ENCODE results near the gene HDAC10.

HDAC10 gene

DNA sequence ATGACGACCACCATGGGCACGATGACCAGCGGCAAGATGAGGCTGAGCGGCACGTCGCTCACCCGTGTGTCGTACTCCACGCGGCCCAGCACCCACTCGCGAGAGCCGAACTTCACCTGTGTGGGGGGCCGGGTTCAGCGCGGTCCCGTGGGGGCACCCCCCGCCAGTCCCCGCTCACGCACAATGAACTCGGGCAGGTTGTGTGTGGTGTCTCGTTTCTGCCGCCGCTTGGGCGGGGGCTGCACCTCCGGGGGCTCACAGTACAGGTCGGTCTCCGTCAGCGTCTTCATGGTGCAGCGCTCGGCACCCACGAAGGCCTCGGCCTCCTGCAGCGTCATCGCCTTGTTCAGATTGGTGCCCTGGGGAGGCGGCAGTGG lies 30.3 kb upstream of the HDAC10 start:
- no peak overlapping the region for H3K4me3 ChIP-seq (ENCODE audit: low read depth, low read length)
- TF ChIP-seq, protein P1, sequence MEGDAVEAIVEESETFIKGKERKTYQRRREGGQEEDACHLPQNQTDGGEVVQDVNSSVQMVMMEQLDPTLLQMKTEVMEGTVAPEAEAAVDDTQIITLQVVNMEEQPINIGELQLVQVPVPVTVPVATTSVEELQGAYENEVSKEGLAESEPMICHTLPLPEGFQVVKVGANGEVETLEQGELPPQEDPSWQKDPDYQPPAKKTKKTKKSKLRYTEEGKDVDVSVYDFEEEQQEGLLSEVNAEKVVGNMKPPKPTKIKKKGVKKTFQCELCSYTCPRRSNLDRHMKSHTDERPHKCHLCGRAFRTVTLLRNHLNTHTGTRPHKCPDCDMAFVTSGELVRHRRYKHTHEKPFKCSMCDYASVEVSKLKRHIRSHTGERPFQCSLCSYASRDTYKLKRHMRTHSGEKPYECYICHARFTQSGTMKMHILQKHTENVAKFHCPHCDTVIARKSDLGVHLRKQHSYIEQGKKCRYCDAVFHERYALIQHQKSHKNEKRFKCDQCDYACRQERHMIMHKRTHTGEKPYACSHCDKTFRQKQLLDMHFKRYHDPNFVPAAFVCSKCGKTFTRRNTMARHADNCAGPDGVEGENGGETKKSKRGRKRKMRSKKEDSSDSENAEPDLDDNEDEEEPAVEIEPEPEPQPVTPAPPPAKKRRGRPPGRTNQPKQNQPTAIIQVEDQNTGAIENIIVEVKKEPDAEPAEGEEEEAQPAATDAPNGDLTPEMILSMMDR (IDR thresholded peaks at IDR 0.05; ENCODE audit: low read depth, low read length), result no peak
- TF ChIP-seq MYC (IDR thresholded peaks at IDR 0.05; ENCODE audit: low read depth, low read length), result no peak
- TF ChIP-seq, protein P2, sequence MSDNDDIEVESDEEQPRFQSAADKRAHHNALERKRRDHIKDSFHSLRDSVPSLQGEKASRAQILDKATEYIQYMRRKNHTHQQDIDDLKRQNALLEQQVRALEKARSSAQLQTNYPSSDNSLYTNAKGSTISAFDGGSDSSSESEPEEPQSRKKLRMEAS (IDR thresholded peaks at IDR 0.05; ENCODE audit: low read depth, low read length), result no peak
- no peak for TF ChIP-seq POLR2A (IDR thresholded peaks at IDR 0.05; ENCODE audit: extremely low read depth, insufficient read length)
- no peak for DNase-seq (ENCODE audit: low read depth)

DNA sequence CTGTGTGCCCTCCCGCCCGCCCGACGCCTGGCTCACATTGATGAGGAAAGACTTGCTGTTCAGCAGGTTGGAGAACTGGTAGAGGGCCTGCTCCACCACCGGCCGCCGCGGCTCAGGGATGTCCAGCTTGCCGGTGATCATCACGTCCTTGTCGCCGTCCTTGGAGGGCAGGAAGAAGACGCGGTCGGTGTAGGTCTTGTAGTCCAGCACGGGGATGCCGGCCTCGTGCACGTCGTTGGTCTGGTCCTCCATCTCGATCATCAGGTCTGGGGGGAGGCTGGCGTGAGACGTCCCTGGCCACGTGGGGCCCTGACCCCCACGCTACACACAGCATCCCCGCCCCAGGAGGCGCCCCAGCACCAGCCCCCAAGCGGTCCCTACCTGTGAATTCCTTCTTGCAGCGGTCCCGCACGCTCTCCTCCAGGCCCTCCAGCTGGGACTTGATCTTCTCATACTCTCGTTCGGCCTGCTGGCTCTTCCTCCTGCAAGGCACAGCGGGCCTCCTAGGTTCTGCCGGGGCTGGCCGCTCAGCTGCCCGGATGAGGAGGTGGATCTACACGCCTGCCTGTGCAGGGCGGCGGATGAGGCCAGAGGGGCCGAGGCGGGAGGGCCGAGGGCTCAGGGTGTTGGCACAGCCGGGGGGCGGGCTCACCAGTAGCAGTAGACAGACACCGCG lies 29.8 kb upstream of the HDAC10 start:
- DNase-seq (ENCODE audit: low read depth), result no peak
- no peak overlapping the region for H3K4me3 ChIP-seq (ENCODE audit: low read depth, low read length)
- TF ChIP-seq, protein P2 (IDR thresholded peaks at IDR 0.05; ENCODE audit: low read depth, low read length), result no peak
- no peak for TF ChIP-seq POLR2A (IDR thresholded peaks at IDR 0.05; ENCODE audit: extremely low read depth, insufficient read length)
- TF ChIP-seq MYC (IDR thresholded peaks at IDR 0.05; ENCODE audit: low read depth, low read length), result no peak
- TF ChIP-seq, protein P1 (IDR thresholded peaks at IDR 0.05; ENCODE audit: low read depth, low read length), result no peak

DNA sequence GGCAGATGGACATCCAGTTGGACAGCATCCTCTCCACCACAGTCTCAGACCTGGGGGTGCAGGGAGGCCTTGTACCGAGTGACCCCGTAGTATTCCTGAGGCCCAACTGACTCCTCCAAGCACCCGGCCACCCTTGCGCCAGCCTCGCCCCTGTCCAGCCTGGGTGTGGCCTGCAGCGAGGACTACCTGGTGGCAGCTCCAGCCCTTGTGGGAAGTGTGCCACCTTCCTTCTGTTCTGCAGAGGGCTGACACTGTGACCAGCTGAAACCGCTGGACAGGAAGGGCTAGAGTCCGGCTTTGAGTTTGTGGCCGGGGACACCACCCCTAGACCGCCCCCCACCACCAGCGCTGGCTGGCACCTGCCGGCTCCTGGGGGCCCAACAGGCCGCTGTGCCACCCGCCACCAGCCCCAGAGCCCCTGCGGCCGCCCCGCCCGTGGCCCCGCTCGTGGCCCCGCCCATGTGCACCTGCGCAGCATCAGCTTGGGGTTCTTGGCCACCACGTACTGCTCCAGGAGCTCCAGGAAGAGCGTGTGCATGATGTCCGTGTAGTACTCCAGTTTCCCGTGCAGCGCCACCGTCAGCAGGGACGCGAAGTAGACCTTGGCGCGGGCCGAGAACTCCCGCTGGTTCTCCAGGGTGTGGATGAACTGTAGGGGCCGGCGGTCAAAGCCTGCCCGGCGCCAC lies 29.1 kb upstream of the HDAC10 start:
- no peak overlapping the region for H3K4me3 ChIP-seq (ENCODE audit: low read depth, low read length)
- TF ChIP-seq POLR2A (IDR thresholded peaks at IDR 0.05; ENCODE audit: extremely low read depth, insufficient read length), result no peak
- TF ChIP-seq, protein P2 (IDR thresholded peaks at IDR 0.05; ENCODE audit: low read depth, low read length), result no peak
- TF ChIP-seq, protein P1 (IDR thresholded peaks at IDR 0.05; ENCODE audit: low read depth, low read length), result no peak
- TF ChIP-seq MYC (IDR thresholded peaks at IDR 0.05; ENCODE audit: low read depth, low read length), result no peak
- DNase-seq (ENCODE audit: low read depth), result no peak

DNA sequence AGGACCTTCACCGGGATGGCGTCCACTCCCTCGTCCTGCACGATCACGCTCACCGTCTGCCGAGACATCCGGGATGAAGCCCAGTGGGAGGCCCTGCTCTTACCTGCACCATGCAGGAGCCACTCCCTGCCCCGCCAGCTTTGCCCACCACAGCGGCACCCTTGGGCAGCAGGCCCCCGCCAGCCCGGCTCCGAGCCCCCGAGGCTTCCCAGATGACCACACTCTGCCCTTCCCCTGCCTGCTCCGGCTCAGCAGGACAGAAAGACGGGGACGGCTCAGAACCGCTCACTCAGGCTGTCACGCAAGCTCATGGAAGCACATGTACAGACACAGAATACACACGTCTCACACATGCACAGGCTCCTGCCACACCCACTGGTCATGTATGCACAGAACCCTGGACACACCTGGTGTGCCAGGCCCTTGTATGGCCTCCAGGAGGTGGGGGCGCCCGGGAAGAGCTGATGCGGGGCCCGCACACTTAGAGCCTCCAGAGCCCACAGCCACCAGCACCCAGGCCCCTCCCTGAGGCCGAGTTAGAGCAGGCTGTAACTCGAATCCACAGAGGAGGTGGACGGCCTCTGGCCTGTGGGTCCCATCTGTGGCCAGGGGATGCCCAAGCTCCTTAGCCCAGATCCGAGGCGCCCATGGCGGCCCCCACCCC lies 28.0 kb upstream of the HDAC10 start:
- no peak for DNase-seq (ENCODE audit: low read depth)
- no peak for TF ChIP-seq MYC (IDR thresholded peaks at IDR 0.05; ENCODE audit: low read depth, low read length)
- TF ChIP-seq, protein P1 (IDR thresholded peaks at IDR 0.05; ENCODE audit: low read depth, low read length), result no peak
- TF ChIP-seq, protein P2 (IDR thresholded peaks at IDR 0.05; ENCODE audit: low read depth, low read length), result no peak
- TF ChIP-seq POLR2A (IDR thresholded peaks at IDR 0.05; ENCODE audit: extremely low read depth, insufficient read length), result no peak
- H3K4me3 ChIP-seq (ENCODE audit: low read depth, low read length), result no peak overlapping the region

DNA sequence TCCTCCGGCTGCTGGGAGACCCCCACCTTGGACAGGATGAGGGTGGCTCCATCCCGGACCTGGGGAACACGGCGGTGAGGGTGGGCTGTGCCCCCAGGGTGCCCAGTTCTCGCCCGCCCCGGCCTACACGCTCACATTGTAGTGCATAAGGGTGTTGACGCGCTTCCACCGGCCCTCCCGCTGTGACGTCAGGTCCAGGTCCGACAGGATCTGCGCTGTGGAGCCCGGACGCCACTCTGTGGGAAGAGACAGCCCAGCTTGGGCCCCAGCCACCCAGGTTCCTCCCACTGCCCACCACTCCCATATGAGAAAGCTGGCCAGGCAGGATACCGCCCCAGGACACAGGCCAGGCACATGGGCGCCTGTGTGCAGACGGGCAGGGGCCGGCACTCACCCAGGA lies 27.4 kb upstream of the HDAC10 start:
- H3K4me3 ChIP-seq (ENCODE audit: low read depth, low read length), result no peak overlapping the region
- no peak for TF ChIP-seq POLR2A (IDR thresholded peaks at IDR 0.05; ENCODE audit: extremely low read depth, insufficient read length)
- TF ChIP-seq, protein P1 (IDR thresholded peaks at IDR 0.05; ENCODE audit: low read depth, low read length), result no peak
- TF ChIP-seq, protein P2 (IDR thresholded peaks at IDR 0.05; ENCODE audit: low read depth, low read length), result no peak
- no peak for TF ChIP-seq MYC (IDR thresholded peaks at IDR 0.05; ENCODE audit: low read depth, low read length)
- DNase-seq (ENCODE audit: low read depth), result no peak
